HEK293 (cell line): ENCODE measurements around the gene CDADC1.

Experiments used
- CTCF ChIA-PET: fragments of 350-600 bp; formaldehyde crosslinking; extraction: SDS; loops from one replicate; lab custom pipeline; 2021; ENCODE audit warnings: antibody characterized with exemption; lab: Yijun Ruan, JAX
- POLR2A ChIA-PET: fragments of 300-600 bp; formaldehyde crosslinking; extraction: SDS; loops from one replicate; lab custom pipeline; 2020; ENCODE audit warnings: antibody characterized with exemption, inconsistent platforms; lab: Yijun Ruan, JAX
- H3K27ac ChIP-seq: fragments of 200-500 bp; sonication (Bioruptor generic); 2 replicates; pipeline ENCODE4 v1.5.1; 2014; ENCODE audit warnings: low read depth, low read length, control low read depth, inconsistent platforms; ENCODE audit errors: extremely low read depth
- H3K36me3 ChIP-seq, 2 experiments: fragments of 200-500 bp in 1 of 2; sonication (Bioruptor generic) in 1 of 2; 1 replicate in 1 of 2; 2 replicates in 1 of 2; pipeline ENCODE4 v1.5.1; 2014 to 2017; ENCODE audit warnings: inconsistent platforms in 2 of 2, low read length in 2 of 2; ENCODE audit not compliant: control insufficient read depth in 2 of 2, insufficient read depth in 1 of 2
- H3K4me1 ChIP-seq: fragments of 200-500 bp; sonication (Bioruptor generic); 2 replicates; pipeline ENCODE4 v1.5.1; 2014; ENCODE audit warnings: mild to moderate bottlenecking, low read length, inconsistent platforms; ENCODE audit not compliant: control insufficient read depth, insufficient read depth
- H3K4me3 ChIP-seq: 2 replicates; pipeline ENCODE4 v1.5.1; 2011; ENCODE audit warnings: low read depth, mild to moderate bottlenecking, control low read depth, low read length, moderate library complexity
- H3K9me3 ChIP-seq: fragments of 200-500 bp; sonication (Bioruptor generic); 2 replicates; pipeline ENCODE4 v1.5.1; 2014; ENCODE audit warnings: low read depth, low read length, inconsistent platforms; ENCODE audit not compliant: control insufficient read depth, insufficient read depth
- KLF1 ChIP-seq: fragments of 450-650 bp; formaldehyde crosslinking; IDR thresholded peaks from 2 replicates; pipeline ENCODE4 v1.5.1; 2016; ENCODE audit warnings: missing biosample characterization, missing genetic modification characterization
- KLF10 ChIP-seq: fragments of 450-650 bp; IDR thresholded peaks from 2 replicates; pipeline ENCODE4 v1.5.1; 2018; ENCODE audit warnings: missing biosample characterization, mild to moderate bottlenecking, missing genetic modification characterization
- PRDM10 ChIP-seq: fragments of 450-650 bp; formaldehyde crosslinking; IDR thresholded peaks from 2 replicates; pipeline ENCODE4 v1.5.1; 2016; ENCODE audit warnings: missing biosample characterization, missing genetic modification characterization
- TSHZ1 ChIP-seq: fragments of 450-650 bp; formaldehyde crosslinking; IDR thresholded peaks from 2 replicates; pipeline ENCODE4 v1.5.1; 2016; ENCODE audit warnings: missing biosample characterization, missing genetic modification characterization, borderline replicate concordance
- ZBTB6 ChIP-seq: fragments of 450-650 bp; formaldehyde crosslinking; IDR thresholded peaks from 2 replicates; pipeline ENCODE4 v1.5.1; 2017; ENCODE audit warnings: missing biosample characterization, missing genetic modification characterization
- ZNF16 ChIP-seq: fragments of 450-650 bp; formaldehyde crosslinking; IDR thresholded peaks from 2 replicates; pipeline ENCODE4 v1.5.1; 2016; ENCODE audit warnings: low read depth, missing biosample characterization, missing genetic modification characterization
- ZNF175 ChIP-seq: fragments of 450-650 bp; formaldehyde crosslinking; IDR thresholded peaks from 2 replicates; pipeline ENCODE4 v1.5.1; 2016; ENCODE audit warnings: missing biosample characterization, missing genetic modification characterization
- ZNF221 ChIP-seq: fragments of 450-650 bp; formaldehyde crosslinking; IDR thresholded peaks from 2 replicates; pipeline ENCODE4 v1.5.1; 2017; ENCODE audit warnings: missing biosample characterization, missing genetic modification characterization, borderline replicate concordance
- ZNF23 ChIP-seq: fragments of 450-650 bp; formaldehyde crosslinking; IDR thresholded peaks from 2 replicates; pipeline ENCODE4 v1.5.1; 2016; ENCODE audit warnings: missing biosample characterization, missing genetic modification characterization, borderline replicate concordance
- ZNF324 ChIP-seq: fragments of 450-650 bp; formaldehyde crosslinking; IDR thresholded peaks from 2 replicates; pipeline ENCODE4 v1.5.1; 2016; ENCODE audit warnings: missing biosample characterization, missing genetic modification characterization
- ZNF433 ChIP-seq: fragments of 450-650 bp; formaldehyde crosslinking; IDR thresholded peaks from 2 replicates; pipeline ENCODE4 v1.5.1; 2016; ENCODE audit warnings: missing biosample characterization, missing genetic modification characterization, low read depth
- ZNF514 ChIP-seq: fragments of 450-650 bp; formaldehyde crosslinking; IDR thresholded peaks from 2 replicates; pipeline ENCODE4 v1.5.1; 2016; ENCODE audit warnings: missing biosample characterization, missing genetic modification characterization
- ZNF521 ChIP-seq: fragments of 450-650 bp; formaldehyde crosslinking; IDR thresholded peaks from 2 replicates; pipeline ENCODE4 v1.5.1; 2017; ENCODE audit warnings: missing biosample characterization, mild to moderate bottlenecking, missing genetic modification characterization
- ZNF549 ChIP-seq: fragments of 450-650 bp; IDR thresholded peaks from 2 replicates; pipeline ENCODE4 v1.5.1; 2018; ENCODE audit warnings: missing biosample characterization, missing genetic modification characterization, mild to moderate bottlenecking, inconsistent platforms, moderate library complexity
- ZNF629 ChIP-seq: fragments of 450-650 bp; formaldehyde crosslinking; IDR thresholded peaks from 2 replicates; pipeline ENCODE4 v1.5.1; 2017; ENCODE audit warnings: missing biosample characterization, missing genetic modification characterization
- ZNF645 ChIP-seq: fragments of 450-650 bp; formaldehyde crosslinking; IDR thresholded peaks from 2 replicates; pipeline ENCODE4; 2016; ENCODE audit warnings: missing biosample characterization, missing genetic modification characterization
- ZNF701 ChIP-seq: fragments of 450-650 bp; formaldehyde crosslinking; IDR thresholded peaks from 2 replicates; pipeline ENCODE4 v1.5.1; 2016; ENCODE audit warnings: missing biosample characterization, missing genetic modification characterization
- ZNF707 ChIP-seq: fragments of 450-650 bp; formaldehyde crosslinking; IDR thresholded peaks from 2 replicates; pipeline ENCODE4 v1.5.1; 2016; ENCODE audit warnings: missing biosample characterization, missing genetic modification characterization
- ZNF768 ChIP-seq: fragments of 450-650 bp; formaldehyde crosslinking; IDR thresholded peaks from 2 replicates; pipeline ENCODE4 v1.5.1; 2018; ENCODE audit warnings: missing biosample characterization, mild to moderate bottlenecking, missing genetic modification characterization
- ZNF843 ChIP-seq: fragments of 450-650 bp; formaldehyde crosslinking; IDR thresholded peaks from 2 replicates; pipeline ENCODE4 v1.5.1; 2016; ENCODE audit warnings: missing biosample characterization, missing genetic modification characterization
- ZSCAN16 ChIP-seq: fragments of 450-650 bp; formaldehyde crosslinking; IDR thresholded peaks from 2 replicates; pipeline ENCODE4 v1.5.1; 2016; ENCODE audit warnings: missing biosample characterization, missing genetic modification characterization
- ZXDB ChIP-seq: fragments of 450-650 bp; formaldehyde crosslinking; IDR thresholded peaks from 2 replicates; pipeline ENCODE4 v1.5.1; 2016; ENCODE audit warnings: missing biosample characterization, missing genetic modification characterization
- TF ChIP-seq, protein P1 (sequence below): fragments of 450-650 bp; formaldehyde crosslinking; IDR thresholded peaks from 2 replicates; pipeline ENCODE4 v1.5.1; 2016; ENCODE audit warnings: missing biosample characterization, missing genetic modification characterization, borderline replicate concordance

Gene CDADC1

DNA sequence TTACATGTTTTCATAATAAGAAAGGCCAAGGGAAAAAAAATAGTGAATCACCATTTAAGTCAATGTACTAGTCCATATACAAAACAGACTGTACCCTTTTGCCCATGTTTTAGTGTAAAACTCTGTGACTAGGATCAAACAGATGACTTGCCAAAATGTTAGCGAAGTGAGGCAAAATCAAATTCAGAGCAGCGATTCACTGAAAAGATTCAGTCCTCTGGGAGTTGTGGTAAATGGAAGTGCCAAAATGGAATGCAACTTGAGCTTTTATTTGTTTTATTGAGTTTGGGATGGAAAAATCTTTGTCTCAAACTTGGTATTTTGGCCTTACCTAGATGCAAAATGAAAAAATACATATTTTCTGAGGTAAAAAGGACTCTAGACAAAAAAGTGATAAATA, 9.1 kb downstream of the CDADC1 start (continued):
- TF ChIP-seq, protein P1, sequence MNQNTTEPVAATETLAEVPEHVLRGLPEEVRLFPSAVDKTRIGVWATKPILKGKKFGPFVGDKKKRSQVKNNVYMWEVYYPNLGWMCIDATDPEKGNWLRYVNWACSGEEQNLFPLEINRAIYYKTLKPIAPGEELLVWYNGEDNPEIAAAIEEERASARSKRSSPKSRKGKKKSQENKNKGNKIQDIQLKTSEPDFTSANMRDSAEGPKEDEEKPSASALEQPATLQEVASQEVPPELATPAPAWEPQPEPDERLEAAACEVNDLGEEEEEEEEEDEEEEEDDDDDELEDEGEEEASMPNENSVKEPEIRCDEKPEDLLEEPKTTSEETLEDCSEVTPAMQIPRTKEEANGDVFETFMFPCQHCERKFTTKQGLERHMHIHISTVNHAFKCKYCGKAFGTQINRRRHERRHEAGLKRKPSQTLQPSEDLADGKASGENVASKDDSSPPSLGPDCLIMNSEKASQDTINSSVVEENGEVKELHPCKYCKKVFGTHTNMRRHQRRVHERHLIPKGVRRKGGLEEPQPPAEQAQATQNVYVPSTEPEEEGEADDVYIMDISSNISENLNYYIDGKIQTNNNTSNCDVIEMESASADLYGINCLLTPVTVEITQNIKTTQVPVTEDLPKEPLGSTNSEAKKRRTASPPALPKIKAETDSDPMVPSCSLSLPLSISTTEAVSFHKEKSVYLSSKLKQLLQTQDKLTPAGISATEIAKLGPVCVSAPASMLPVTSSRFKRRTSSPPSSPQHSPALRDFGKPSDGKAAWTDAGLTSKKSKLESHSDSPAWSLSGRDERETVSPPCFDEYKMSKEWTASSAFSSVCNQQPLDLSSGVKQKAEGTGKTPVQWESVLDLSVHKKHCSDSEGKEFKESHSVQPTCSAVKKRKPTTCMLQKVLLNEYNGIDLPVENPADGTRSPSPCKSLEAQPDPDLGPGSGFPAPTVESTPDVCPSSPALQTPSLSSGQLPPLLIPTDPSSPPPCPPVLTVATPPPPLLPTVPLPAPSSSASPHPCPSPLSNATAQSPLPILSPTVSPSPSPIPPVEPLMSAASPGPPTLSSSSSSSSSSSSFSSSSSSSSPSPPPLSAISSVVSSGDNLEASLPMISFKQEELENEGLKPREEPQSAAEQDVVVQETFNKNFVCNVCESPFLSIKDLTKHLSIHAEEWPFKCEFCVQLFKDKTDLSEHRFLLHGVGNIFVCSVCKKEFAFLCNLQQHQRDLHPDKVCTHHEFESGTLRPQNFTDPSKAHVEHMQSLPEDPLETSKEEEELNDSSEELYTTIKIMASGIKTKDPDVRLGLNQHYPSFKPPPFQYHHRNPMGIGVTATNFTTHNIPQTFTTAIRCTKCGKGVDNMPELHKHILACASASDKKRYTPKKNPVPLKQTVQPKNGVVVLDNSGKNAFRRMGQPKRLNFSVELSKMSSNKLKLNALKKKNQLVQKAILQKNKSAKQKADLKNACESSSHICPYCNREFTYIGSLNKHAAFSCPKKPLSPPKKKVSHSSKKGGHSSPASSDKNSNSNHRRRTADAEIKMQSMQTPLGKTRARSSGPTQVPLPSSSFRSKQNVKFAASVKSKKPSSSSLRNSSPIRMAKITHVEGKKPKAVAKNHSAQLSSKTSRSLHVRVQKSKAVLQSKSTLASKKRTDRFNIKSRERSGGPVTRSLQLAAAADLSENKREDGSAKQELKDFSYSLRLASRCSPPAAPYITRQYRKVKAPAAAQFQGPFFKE: no peak
- no peak for TF ChIP-seq ZNF843 (tag by site-specific recombination)
- TF ChIP-seq ZNF514: no peak
- no peak for TF ChIP-seq TSHZ1 (tag by site-specific recombination)
- no peak for TF ChIP-seq ZNF16
- TF ChIP-seq ZNF521 (tag by site-specific recombination): no peak
- no peak for TF ChIP-seq ZSCAN16 (tag by site-specific recombination)
- no peak for TF ChIP-seq ZNF433
- no peak for TF ChIP-seq ZNF324
- no peak for TF ChIP-seq ZBTB6 (tag by site-specific recombination)

DNA sequence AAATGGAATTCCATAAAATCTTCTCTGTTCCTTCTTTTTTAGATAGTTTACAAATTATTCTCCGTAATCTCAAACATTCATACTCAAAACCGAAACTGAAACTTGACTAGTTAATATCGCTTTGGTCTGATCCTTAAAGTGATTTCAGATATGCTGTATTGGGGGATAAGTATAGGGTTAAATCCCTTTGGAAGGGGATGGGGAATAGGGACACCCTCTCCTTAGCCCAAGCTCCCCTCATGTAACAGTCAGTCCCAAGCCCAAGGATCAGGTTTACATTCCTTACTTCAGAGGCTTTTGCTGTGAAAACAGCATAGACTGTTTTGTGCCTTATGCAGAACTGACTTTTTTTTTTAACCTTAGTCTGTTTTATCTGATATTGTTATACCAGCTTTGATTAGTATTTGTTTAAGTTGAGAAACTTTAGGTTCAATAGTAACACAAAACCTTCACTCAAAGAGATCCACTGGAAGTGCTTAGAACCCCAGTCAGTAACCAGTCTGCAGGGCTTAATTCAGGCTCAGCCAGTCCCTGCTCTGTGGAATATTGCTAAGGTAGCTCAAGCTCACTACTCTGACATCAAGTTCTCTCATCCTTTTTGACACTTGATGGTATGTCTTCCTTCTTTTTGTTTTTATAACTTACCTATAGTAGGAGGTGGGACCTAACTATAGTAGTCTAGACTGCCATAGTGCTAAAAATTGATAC, 10.5 kb downstream of the CDADC1 start:
- POLR2A ChIA-PET: no interaction called here
- CTCF ChIA-PET: no interaction called here
- no peak overlapping the region for H3K4me3 ChIP-seq
- H3K36me3 ChIP-seq: peaks cover 7 to 54% of the 10 kb centered on the region in 2 experiments
- H3K4me1 ChIP-seq: no peaks in the 10 kb centered on the region
- H3K27ac ChIP-seq: no peak overlapping the region
- no peaks in the 10 kb centered on the region for H3K9me3 ChIP-seq
- TF ChIP-seq ZNF707 (tag by site-specific recombination): no peak
- no peak for TF ChIP-seq KLF1 (tag by site-specific recombination)
- TF ChIP-seq ZNF701 (tag by site-specific recombination): no peak
- TF ChIP-seq ZNF549 (tag by site-specific recombination): no peak
- TF ChIP-seq KLF10: no peak
- TF ChIP-seq ZNF645 (tag by site-specific recombination): no peak
- no peak for TF ChIP-seq ZNF629 (tag by site-specific recombination)
- TF ChIP-seq ZXDB: no peak
- TF ChIP-seq ZNF221 (tag by site-specific recombination): no peak
- TF ChIP-seq ZNF768: no peak
- no peak for TF ChIP-seq ZNF175
- TF ChIP-seq PRDM10 (tag by site-specific recombination): no peak
- TF ChIP-seq ZNF23: no peak
